BJ (cell line): Measurements from ENCODE around the gene WWOX. TPM values are rescaled to one million over a fixed set of nuclear protein-coding genes. Genes with fewer than 3 reads are reported as not detected.

Source experiments
- CTCF ChIA-PET: fragments of 350-600 bp; formaldehyde crosslinking; extraction: SDS; loops from one replicate; lab custom pipeline; 2021; ENCODE audit warnings: antibody characterized with exemption, inconsistent platforms; lab: Yijun Ruan, JAX
- POLR2A ChIA-PET: fragments of 300-600 bp; sonication (Branson Sonifier 250); formaldehyde crosslinking; extraction: SDS; loops from one replicate; lab custom pipeline; 2021; ENCODE audit warnings: antibody characterized with exemption; lab: Charles Lee
- DNase-seq: peaks from one replicate; pipeline ENCODE4 v3.0.0-alpha.2; 2011; ENCODE audit warnings: low read depth
- H3K27me3 ChIP-seq: 2 replicates; pipeline ENCODE4 v1.6.0; 2011; ENCODE audit warnings: low read length; ENCODE audit not compliant: control insufficient read depth, insufficient read depth
- H3K36me3 ChIP-seq: 2 replicates; pipeline ENCODE4 v1.5.1; 2011; ENCODE audit warnings: low read length; ENCODE audit not compliant: control insufficient read depth, insufficient read depth
- H3K4me3 ChIP-seq: 2 replicates; pipeline ENCODE4 v1.5.1; 2011; ENCODE audit warnings: low read depth, mild to moderate bottlenecking, control low read depth, low read length
- CTCF ChIP-seq: IDR thresholded peaks from 2 replicates; pipeline ENCODE4 v1.5.1; 2011; ENCODE audit warnings: low read depth, mild to moderate bottlenecking, control low read depth, inconsistent platforms, low read length, moderate library complexity; ENCODE audit not compliant: insufficient read depth
- polyA plus RNA-seq: library from polyadenylated mRNA; depleted of rRNA; stranded (reverse); fragments of >200 nt; gene quantifications from 2 replicates; pipeline ENCODE4 v1.2.3, GENCODE V29; 2011

The WWOX gene
- polyA plus RNA-seq, 1 experiment: 3.1 TPM

GRCh38 chr16:78715106-78715505, 615.7 kb downstream of the WWOX start:
- ChIA-PET POLR2A (no interaction called here), CTCF (interaction anchor here (0.6 kb wide), 1 partner anchor 1743 kb away, joined by 3 read pairs; no protein-coding TSS in a partner anchor)
- Histone ChIP-seq H3K36me3 (no peaks in the 10 kb centered on the region), H3K4me3 (no peak overlapping the region), H3K27me3 (no peaks in the 10 kb centered on the region)
- DNase-seq: no peak
- no peak for TF ChIP-seq CTCF

GRCh38 chr16:78715673-78716072, 616.2 kb downstream of the WWOX start:
- Histone ChIP-seq H3K27me3 (no peaks in the 10 kb centered on the region), H3K36me3 (no peaks in the 10 kb centered on the region), H3K4me3 (no peak overlapping the region)
- no peak for DNase-seq
- CTCF ChIA-PET: no interaction called here
- POLR2A ChIA-PET: no interaction called here
- TF ChIP-seq CTCF: no peak

GRCh38 chr16:78718141-78718540, 618.7 kb downstream of the WWOX start:
- H3K4me3 ChIP-seq: no peak overlapping the region
- POLR2A ChIA-PET: no interaction called here
- CTCF ChIA-PET: no interaction called here
- H3K27me3 ChIP-seq: no peaks in the 10 kb centered on the region
- DNase-seq: no peak
- no peak for TF ChIP-seq CTCF
- no peaks in the 10 kb centered on the region for H3K36me3 ChIP-seq

- no peaks in the 10 kb centered on the region for H3K27me3 ChIP-seq
- DNase-seq: no peak
- CTCF ChIA-PET: no interaction called here
Measured at GRCh38 chr16:78720416-78720815, 621.0 kb downstream of the WWOX start.

GRCh38 chr16:78727536-78727935, 628.1 kb downstream of the WWOX start:
- Histone ChIP-seq H3K4me3 (no peak overlapping the region), H3K36me3 (no peaks in the 10 kb centered on the region), H3K27me3 (no peaks in the 10 kb centered on the region)
- TF ChIP-seq CTCF: no peak
- CTCF ChIA-PET: no interaction called here
- POLR2A ChIA-PET: no interaction called here
- no peak for DNase-seq

More at GRCh38 chr16:78720416-78720815, 621.0 kb downstream of the WWOX start:
- H3K36me3 ChIP-seq: no peaks in the 10 kb centered on the region
- H3K4me3 ChIP-seq: no peak overlapping the region
- POLR2A ChIA-PET: no interaction called here
- no peak for TF ChIP-seq CTCF
